Activated T-cell treated with anti-CD3 and anti-CD28 coated beads, Interleukin-2, amount 50 U/mL, for 4 hours (primary cell): ENCODE data around the gene NAP1L1. TPM values are rescaled to one million over a fixed set of nuclear protein-coding genes. Genes with fewer than 3 reads are reported as not detected.

Source experiments
- ATAC-seq, 2 donors: fragments of 200-7000 bp; cut with Tn5 transposase; one replicate each; pipeline ENCODE4 v1.10.0; 2021
- DNase-seq: peaks from one replicate; pipeline ENCODE4 v3.0.0-alpha.2; 2020
- H3K27me3 Mint-ChIP-seq: one replicate; pipeline ENCODE4 v1.8.0; 2021; ENCODE audit warnings: low read depth, mixed read lengths
- H3K36me3 Mint-ChIP-seq: one replicate; pipeline ENCODE4 v1.8.0; 2022; ENCODE audit warnings: mixed read lengths; ENCODE audit not compliant: insufficient read depth
- H3K4me1 Mint-ChIP-seq: one replicate; pipeline ENCODE4 v1.8.0; 2021; ENCODE audit warnings: low read depth, mixed read lengths
- H3K4me3 Mint-ChIP-seq: one replicate; pipeline ENCODE4 v1.8.0; 2021; ENCODE audit warnings: mild to moderate bottlenecking, moderate library complexity, mixed read lengths
- H3K9me3 Mint-ChIP-seq: one replicate; pipeline ENCODE4 v1.8.0; 2021; ENCODE audit warnings: mixed read lengths
- total RNA-seq, 3 donors: library from RNA; stranded (reverse); gene quantifications; one replicate each; pipeline ENCODE4 v1.2.1, GENCODE V29; 2021

The NAP1L1 gene
- total RNA-seq, 3 donors from 2014 or later = 918 to 1,002 (median 960) TPM

DNA sequence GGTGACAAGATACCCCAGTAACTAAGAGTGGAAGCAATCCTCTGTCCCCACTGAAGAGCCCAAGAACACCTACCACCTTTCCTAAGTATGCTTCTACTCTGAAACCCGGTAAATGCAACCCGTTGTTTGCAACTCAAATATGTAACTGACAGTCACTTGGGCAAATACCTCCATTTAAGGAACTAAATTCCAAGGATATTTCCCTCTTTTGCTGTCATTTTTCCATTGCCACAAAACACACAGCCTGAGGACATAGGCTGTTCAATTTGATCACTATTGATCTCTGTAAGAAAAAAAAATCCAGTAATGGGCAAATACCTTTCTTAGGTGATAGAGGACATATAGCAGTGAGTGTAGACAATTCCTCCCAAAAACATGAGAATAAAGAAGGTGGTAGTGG, 46.3 kb downstream of the NAP1L1 start:
- no peak overlapping the region for H3K4me3 Mint-ChIP-seq
- H3K36me3 Mint-ChIP-seq = peaks cover 2% of the 10 kb centered on the region

DNA sequence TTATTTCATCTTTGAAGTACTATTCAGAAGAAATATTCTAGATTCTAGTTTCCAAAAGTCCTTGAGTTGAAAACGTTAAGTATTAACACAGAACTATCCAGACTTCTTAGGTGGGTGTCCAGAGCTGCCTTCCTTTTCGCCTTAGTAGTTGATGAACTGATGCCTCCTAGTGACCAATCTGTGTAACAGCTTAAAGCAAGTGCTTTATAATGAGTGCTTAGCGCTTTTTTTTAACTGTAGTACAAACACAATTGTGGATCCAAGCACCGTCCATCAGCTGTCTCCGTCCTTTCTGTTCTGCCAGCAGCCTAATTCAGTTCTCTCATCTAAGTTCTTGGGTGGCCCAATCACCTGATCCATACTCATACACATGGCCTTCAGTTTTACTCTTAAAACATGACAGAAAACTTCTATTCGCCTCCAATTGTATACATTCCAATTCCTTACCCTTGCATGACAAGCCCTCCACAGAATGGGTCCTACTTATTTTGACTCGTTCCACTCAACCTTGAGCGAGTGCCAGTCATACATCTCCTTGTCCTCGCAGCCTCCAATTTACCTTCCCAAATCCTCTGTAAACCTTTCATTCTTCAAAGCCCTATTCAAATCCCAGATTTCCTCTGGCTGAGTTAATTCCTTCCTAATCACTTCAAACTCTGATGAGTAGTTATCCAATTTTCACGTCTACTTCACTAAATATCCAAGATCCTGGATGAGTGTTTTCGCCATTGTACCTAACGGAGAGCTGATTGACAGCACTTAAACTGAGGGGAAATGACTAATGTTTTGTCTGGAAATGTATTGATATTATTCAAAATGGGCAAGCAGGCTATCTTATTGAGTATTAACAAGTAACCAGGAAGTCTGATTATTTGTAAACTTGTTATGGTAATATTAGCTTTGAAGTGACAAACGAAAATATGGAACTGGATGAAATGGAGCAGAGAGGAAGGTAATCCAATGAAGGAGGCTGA, 47.1 kb downstream of the NAP1L1 start:
- ATAC-seq (peak; percentile 53 to 55), DNase-seq (peak; percentile 18)
- Mint-ChIP-seq H3K9me3 (no peaks in the 10 kb centered on the region), H3K36me3 (peaks cover 2% of the 10 kb centered on the region), H3K4me3 (no peak overlapping the region), H3K4me1 (peaks cover 24% of the 10 kb centered on the region), H3K27me3 (no peaks in the 10 kb centered on the region)

More for the DNA sequence above, 46.3 kb downstream of the NAP1L1 start:
- no peak for ATAC-seq
- peaks cover 18% of the 10 kb centered on the region for H3K4me1 Mint-ChIP-seq
- no peaks in the 10 kb centered on the region for H3K27me3 Mint-ChIP-seq
- H3K9me3 Mint-ChIP-seq = no peaks in the 10 kb centered on the region
- DNase-seq = no peak

DNA sequence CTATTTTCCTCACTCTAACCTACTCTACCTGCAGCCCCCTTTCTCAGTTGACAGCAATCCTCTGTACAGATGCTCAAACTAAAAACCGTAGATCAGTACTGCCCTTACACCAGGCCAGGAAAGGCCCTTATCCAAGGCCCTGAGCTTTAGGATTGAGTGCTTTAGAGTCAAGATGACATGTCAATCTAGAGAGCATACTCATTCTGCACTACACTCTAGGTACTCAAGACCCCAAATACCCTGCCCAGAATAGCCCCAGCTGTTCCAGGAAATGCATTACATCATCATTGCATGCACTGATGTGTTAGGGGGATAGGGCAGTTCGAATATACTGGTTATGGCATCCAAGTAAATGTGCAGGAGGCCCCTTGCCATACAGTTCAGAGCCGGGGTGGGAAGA, 49.4 kb downstream of the NAP1L1 start:
- peaks cover 2% of the 10 kb centered on the region for H3K36me3 Mint-ChIP-seq
- H3K9me3 Mint-ChIP-seq = no peaks in the 10 kb centered on the region
- DNase-seq (no peak), ATAC-seq (no peak)
- no peak overlapping the region for H3K4me3 Mint-ChIP-seq
- peaks cover 31% of the 10 kb centered on the region for H3K4me1 Mint-ChIP-seq
- no peaks in the 10 kb centered on the region for H3K27me3 Mint-ChIP-seq

DNA sequence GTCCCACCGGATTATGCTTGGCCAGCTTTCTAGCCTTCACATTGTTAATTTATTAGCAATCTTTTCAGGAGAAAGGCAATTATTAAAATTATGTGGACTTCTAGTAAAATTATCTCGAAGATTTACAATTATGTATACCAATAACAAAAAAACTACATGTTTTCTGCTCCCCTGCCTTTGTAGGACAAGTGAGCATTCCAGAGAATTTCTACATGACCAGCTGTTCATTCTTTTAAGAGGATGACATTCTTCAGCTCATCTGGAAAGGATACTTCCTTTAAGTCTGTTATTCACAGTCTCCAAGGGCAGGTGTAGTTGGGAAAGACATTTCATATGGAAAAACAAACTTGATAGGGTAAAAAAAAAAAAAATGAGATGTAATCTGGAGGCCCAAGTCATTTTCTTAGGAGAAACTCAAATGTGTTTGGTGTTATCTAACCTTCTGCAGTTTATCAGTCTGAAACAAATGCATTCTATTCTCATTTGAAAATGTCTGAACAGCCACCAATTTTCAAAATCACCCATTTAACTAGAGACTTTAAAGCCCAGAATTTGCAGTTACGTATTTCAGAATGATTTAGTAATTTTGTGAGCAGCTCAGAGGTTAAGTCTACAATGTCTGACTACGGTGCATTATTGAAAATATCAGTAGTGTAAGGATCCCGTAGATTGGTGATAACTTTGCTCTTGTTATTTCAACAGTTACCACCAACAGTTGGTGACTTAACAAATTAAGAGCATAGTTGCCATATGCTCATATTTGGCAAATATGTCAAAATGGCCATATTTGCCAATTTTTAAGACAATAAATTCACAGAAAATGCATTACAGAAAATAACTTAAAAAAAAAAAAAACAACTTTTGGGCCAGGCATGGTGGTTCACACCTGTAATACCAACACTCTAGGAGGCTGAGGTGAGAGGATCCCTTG, 51.1 kb downstream of the NAP1L1 start:
- Mint-ChIP-seq H3K4me3 (peak overlapping the region; percentile 97), H3K36me3 (peaks cover 15% of the 10 kb centered on the region), H3K9me3 (no peaks in the 10 kb centered on the region), H3K27me3 (no peaks in the 10 kb centered on the region), H3K4me1 (peaks cover 39% of the 10 kb centered on the region)
- no peak for DNase-seq
- ATAC-seq = no peak

GRCh38 chr12:76032043-76032981, 52.2 kb downstream of the NAP1L1 start:
- Mint-ChIP-seq H3K9me3 (no peaks in the 10 kb centered on the region), H3K4me3 (peak overlapping the region; percentile 97), H3K4me1 (peaks cover 35% of the 10 kb centered on the region), H3K27me3 (no peaks in the 10 kb centered on the region), H3K36me3 (peaks cover 16% of the 10 kb centered on the region)
- ATAC-seq = peak; percentile 8 to 9
- DNase-seq = no peak

GRCh38 chr12:76031414-76032042, 53.0 kb downstream of the NAP1L1 start, which contains the start of gene PHLDA1:
PHLDA1 (minus strand) TSS chr12:76031776.
- ATAC-seq = peak; percentile 83 to 86
- Mint-ChIP-seq H3K36me3 (peaks cover 16% of the 10 kb centered on the region), H3K4me1 (peaks cover 34% of the 10 kb centered on the region), H3K9me3 (no peaks in the 10 kb centered on the region), H3K27me3 (no peaks in the 10 kb centered on the region), H3K4me3 (peak within 1 kb of the TSS; percentile 97)
- peak; percentile 95 for DNase-seq

GRCh38 chr12:76031081-76031413, 53.4 kb downstream of the NAP1L1 start:
- no peak for DNase-seq
- no peaks in the 10 kb centered on the region for H3K27me3 Mint-ChIP-seq
- H3K36me3 Mint-ChIP-seq = peaks cover 16% of the 10 kb centered on the region
- no peaks in the 10 kb centered on the region for H3K9me3 Mint-ChIP-seq
- peak overlapping the region; percentile 97 for H3K4me3 Mint-ChIP-seq
- peak; percentile 23 to 25 for ATAC-seq
- H3K4me1 Mint-ChIP-seq = peaks cover 36% of the 10 kb centered on the region

DNA sequence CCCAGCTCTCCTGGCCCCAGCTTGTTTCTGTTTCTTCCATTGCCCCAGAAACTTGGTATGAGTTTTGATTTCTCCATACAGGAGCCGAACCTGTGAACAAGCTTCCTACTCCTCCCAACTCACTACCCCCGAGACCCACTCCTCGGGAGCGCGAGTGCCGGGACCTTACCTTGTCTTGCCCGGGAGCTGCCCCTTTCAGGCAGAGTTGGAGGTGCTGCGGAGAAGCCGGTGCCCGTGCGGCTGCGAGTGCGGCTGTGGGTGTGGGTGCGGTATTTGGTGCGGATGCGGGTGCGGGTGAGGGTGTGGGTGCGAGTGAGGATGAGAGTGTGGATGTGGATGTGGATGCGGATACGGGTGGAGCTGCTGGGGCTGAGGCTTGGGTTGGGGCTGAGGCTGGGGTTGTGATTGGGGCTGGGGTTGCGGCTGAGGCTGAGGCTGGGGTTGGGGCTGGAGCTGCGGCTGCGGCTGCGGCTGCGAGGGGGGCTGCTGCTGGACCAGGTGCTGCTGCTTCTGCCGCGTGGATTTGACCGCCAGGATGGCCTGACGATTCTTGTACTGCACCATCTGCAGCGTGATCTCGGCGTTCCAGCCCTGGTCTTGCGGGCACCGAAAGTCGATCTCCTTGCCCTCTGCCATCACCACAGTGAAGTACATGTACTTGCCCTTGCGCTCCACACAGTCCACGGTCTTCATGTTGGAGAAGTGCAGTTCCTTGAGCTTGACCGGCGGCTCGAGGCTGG, 54.0 kb downstream of the NAP1L1 start:
- ATAC-seq (peak; percentile 1 to 6), DNase-seq (peak; percentile 49)
- peak overlapping the region; percentile 97 for H3K4me3 Mint-ChIP-seq
- H3K27me3 Mint-ChIP-seq = no peaks in the 10 kb centered on the region
- no peaks in the 10 kb centered on the region for H3K9me3 Mint-ChIP-seq
- peaks cover 16% of the 10 kb centered on the region for H3K36me3 Mint-ChIP-seq
- peaks cover 41% of the 10 kb centered on the region for H3K4me1 Mint-ChIP-seq

DNA sequence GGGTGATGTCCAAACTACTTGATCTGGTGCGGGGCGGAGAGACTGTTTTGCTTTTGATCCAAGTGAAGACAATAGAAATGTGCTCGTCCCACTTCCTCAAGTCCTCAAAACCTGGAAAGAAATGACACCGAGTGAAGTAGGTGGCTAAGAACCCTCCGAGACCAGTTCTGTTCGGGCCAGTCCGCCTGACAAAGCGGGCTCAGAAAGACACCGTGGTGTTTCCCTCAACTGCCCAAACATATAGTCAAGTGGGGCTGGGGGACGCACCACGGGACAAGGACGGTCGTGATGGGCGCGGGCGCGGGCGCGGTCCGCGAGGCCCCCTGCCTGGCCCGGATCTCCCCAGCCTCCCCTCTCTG, 54.5 kb downstream of the NAP1L1 start:
- Mint-ChIP-seq H3K4me3 (peak overlapping the region; percentile 97), H3K9me3 (no peaks in the 10 kb centered on the region), H3K27me3 (no peaks in the 10 kb centered on the region), H3K4me1 (peaks cover 44% of the 10 kb centered on the region), H3K36me3 (peaks cover 16% of the 10 kb centered on the region)
- ATAC-seq (no peak), DNase-seq (peak; percentile 20)

- Mint-ChIP-seq H3K4me1 (peaks cover 45% of the 10 kb centered on the region), H3K4me3 (peak overlapping the region; percentile 97), H3K9me3 (no peaks in the 10 kb centered on the region), H3K36me3 (peaks cover 14% of the 10 kb centered on the region), H3K27me3 (no peaks in the 10 kb centered on the region)
- ATAC-seq = no peak
- DNase-seq = no peak
Measured at GRCh38 chr12:76028571-76029277, 55.8 kb downstream of the NAP1L1 start.

DNA sequence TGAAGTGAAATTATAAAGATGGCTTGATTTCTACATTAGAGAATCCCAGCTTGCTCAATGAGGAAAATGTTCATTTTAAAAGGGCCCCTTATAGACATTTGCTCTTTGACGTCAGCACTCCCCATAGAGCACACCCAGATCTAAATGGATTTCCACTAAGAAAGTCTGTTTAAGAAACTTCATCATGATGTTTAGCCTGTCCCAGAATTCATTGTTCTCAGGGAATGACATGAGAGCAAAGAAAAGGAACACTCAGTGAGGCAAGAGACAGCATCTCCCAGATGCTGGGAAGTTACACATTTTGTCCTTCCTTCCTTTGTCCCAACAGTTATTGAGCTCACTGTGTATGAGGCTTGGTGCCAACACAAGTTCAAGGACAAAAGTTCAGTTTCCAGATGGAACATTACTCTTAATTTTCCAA, 57.8 kb downstream of the NAP1L1 start:
- no peaks in the 10 kb centered on the region for H3K27me3 Mint-ChIP-seq
- H3K4me1 Mint-ChIP-seq = peaks cover 35% of the 10 kb centered on the region
- ATAC-seq (no peak), DNase-seq (no peak)
- H3K36me3 Mint-ChIP-seq = peaks cover 14% of the 10 kb centered on the region
- H3K4me3 Mint-ChIP-seq = peak overlapping the region; percentile 10
- H3K9me3 Mint-ChIP-seq = no peaks in the 10 kb centered on the region
